Measurements from ENCODE around the gene SPTSSB.

GRCh38 chr3:161349529-161350312 is 21.6 kb downstream of the SPTSSB start:
- TF ChIP-seq, protein P1, sequence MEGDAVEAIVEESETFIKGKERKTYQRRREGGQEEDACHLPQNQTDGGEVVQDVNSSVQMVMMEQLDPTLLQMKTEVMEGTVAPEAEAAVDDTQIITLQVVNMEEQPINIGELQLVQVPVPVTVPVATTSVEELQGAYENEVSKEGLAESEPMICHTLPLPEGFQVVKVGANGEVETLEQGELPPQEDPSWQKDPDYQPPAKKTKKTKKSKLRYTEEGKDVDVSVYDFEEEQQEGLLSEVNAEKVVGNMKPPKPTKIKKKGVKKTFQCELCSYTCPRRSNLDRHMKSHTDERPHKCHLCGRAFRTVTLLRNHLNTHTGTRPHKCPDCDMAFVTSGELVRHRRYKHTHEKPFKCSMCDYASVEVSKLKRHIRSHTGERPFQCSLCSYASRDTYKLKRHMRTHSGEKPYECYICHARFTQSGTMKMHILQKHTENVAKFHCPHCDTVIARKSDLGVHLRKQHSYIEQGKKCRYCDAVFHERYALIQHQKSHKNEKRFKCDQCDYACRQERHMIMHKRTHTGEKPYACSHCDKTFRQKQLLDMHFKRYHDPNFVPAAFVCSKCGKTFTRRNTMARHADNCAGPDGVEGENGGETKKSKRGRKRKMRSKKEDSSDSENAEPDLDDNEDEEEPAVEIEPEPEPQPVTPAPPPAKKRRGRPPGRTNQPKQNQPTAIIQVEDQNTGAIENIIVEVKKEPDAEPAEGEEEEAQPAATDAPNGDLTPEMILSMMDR (IDR thresholded peaks at IDR 0.05), result no peak
- TF ChIP-seq POLR2A (IDR thresholded peaks at IDR 0.05), result no peak
